NCI-H526 (cell line): ENCODE results near the gene CLCN7.
A peak's percentile ranks its signal among the peaks of the same experiment; 100 is the strongest.

Experiments used
- DNase-seq, 2 experiments: peaks; one replicate each; lab custom pipeline; 2025; lab: John Stamatoyannopoulos, UW

Gene CLCN7, protein sequence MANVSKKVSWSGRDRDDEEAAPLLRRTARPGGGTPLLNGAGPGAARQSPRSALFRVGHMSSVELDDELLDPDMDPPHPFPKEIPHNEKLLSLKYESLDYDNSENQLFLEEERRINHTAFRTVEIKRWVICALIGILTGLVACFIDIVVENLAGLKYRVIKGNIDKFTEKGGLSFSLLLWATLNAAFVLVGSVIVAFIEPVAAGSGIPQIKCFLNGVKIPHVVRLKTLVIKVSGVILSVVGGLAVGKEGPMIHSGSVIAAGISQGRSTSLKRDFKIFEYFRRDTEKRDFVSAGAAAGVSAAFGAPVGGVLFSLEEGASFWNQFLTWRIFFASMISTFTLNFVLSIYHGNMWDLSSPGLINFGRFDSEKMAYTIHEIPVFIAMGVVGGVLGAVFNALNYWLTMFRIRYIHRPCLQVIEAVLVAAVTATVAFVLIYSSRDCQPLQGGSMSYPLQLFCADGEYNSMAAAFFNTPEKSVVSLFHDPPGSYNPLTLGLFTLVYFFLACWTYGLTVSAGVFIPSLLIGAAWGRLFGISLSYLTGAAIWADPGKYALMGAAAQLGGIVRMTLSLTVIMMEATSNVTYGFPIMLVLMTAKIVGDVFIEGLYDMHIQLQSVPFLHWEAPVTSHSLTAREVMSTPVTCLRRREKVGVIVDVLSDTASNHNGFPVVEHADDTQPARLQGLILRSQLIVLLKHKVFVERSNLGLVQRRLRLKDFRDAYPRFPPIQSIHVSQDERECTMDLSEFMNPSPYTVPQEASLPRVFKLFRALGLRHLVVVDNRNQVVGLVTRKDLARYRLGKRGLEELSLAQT

DNA sequence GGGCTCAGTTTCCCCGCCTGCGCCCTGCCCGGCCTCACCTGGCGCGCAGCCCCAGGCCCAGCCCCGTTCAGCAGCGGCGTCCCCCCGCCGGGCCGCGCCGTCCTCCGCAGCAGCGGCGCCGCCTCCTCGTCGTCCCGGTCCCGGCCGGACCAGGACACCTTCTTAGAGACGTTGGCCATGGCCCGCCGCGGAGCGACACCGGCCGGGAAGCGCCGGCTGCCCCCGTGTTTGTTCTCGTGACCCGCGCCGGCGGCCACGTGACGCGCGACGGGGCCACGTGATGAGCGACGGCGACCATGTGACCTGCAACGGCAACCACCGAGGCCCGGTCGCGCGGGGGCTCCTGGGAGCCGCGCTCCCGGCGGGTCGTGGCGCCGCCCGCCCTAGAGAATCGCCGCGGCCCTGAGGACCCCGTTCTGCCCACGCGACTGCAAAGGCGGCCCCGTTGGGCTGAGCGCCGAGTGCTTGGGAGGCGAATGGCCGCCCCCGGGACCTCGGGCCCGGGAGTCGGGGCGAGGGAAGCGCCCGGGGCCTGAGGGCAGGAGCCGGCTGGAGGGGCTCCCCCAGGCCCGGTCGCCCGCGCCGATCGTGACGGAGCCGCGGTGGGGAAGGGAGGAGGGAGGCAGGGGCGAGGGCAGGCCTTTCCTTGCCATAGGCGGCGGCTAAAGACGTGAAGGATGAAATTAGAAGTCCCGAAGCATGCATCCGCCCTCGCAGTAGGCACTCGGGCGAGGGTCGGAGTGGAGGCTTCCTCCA is at the start of gene CLCN7:
TSS of gene CLCN7 (minus strand) at position 233 of the 756 bp plus-strand sequence. CDS start at position 179, 54 bp downstream.
- DNase-seq: peak in 1 of 2 experiments; percentile 82

DNA sequence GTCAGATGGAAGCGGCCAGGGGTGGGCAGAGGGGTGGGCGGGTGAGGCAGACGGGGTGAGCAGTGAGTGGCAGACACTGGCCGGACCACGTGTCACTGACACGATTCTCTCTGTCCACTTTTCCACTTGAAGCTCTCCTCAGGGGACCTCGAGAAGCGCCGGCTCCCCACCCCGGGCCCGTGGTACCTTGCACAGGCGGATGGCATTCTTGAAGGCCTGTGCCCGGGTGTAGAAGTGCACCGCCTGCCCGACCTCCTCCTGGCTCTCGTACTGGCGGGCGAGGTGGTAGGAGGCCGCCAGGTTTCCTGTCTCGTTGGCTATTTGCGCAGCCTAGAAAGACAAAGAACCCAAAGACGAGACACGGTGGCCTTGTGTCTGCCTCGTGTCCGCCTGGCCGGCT is 49.5 kb upstream of the CLCN7 start:
- no peak for DNase-seq

DNA sequence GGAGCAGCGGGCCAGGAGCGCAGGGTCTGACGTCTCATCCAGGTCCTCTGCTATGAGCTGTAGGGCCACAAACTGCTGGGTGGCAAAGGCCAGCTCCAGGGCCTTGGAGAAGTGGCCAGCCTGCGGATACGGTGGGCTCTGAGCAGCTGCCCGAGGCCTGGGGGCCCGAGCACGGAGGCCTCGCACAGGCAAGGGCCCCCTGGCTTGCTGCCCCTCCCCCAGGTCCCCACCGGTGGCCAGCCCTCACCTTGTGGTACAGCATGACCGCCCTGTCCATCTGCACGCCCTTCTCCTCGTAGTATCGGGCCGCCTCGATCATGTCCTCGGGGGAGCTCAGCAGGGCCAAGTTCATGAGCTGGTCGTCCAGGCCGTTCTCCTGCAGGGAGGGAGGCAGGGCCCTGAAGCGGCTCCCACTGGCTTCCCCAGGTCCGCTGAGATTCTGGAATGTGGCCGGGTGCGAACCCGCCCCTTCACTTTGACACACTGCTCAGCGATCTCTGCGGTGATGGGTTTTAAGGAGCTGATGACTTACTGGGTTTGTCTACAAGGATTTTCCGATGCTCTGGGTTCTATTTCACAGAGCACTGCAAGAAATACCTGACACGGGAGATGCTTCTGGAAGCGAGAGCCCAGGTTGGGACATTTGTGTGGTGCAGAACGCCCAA is 48.9 kb upstream of the CLCN7 start:
- no peak for DNase-seq

DNA sequence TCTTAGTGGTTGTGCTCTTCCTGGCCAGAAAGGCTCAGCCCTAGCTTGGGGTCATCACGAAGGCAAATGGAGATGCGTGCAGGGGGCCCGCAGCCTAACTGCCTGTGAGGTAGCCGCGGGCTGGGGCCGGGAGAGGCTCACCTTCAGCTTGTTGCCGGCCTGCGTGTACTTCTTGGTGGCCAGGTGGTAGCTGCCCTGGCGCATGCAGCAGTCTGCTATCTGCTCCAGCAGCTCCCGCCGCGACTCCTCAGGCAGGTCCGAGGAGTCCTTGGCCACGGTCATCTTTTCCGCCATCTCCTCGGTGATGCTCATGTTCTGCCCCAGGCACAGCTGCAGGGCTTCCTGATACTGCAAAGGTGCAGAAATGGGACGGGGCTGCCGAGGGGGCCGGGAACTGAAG is 45.6 kb upstream of the CLCN7 start:
- DNase-seq: no peak

DNA sequence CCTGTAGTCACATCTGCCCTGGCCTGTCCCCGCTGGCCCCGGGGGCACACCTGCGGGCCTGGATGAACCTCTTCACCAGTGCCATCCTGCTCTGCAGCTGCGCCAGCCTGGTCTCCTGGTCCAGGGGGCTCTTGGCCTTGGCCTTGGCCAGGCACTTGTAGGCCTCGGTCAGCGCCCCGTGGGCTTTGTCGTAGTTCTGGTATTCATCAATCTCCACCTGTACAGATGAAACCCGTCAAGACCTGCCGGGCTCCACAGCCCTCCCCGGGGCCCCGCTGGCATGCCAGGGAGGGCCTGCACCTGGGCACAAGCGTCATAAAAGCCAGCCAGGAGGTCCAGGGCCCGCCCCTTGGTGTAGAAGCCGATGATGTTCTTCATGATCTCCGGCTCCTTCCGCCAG is 45.0 kb upstream of the CLCN7 start:
- no peak for DNase-seq

DNA sequence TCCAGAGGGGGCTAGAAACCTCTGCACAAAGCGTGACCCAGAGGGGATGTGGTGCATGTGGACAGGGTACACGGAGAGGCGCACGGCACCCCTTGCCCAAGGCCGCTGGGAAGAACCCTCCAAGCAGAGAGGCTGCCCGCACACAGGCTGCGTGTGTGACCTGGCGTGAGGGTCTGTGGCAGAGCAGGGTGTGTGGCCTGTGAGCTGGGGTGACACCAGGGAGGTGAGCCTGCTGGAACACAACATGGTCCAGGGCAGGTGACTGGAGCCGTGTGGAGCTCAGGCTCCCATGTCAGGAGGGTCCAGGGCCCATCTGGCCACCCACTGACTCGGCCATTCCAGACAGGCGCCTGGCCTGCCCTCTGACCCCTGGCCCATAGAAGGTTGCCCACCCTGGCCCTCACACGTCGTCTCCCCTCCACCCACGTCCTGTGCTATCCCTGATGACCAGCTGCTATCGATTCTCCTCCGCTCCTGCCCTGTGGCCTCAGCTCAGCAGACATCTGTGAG is 43.9 kb upstream of the CLCN7 start:
- no peak for DNase-seq

DNA sequence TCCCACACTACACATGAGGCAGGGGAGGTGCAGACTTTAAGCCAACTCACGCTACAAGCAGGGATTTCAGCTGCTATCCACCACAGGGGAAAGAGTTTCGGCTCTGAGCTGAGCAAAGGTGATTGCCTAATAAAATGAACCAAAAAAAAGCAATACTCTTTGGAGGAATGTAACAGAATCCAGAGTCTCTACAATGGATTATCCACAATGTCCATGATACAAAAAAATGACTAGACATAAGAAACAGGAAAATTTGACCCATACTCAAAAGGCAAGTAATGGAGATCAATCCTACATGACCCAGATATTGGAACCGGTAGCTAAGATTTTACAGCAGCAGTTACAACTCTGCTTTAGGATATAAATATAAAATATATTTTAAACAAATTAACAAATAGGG is 39.7 kb upstream of the CLCN7 start:
- DNase-seq: no peak

DNA sequence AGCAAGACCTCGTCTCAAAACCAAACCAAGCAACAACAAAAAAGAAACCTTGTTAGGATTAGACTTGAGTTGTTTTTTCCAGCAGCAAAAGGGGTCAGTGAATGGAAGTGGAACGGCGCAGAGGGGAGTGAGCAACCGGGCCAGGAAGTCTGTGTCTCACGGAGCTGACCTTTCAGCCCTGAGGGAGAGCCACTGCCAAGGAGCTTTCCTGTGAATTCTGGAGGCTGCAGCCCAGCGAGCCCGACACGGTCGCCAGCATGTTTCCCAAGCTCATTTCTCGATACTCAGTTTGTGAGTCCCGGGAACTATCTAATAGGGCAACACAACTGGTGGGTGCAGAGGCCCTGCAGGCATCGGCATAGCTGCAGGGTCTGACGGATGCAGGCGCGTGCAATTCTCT is 37.9 kb upstream of the CLCN7 start:
- no peak for DNase-seq

DNA sequence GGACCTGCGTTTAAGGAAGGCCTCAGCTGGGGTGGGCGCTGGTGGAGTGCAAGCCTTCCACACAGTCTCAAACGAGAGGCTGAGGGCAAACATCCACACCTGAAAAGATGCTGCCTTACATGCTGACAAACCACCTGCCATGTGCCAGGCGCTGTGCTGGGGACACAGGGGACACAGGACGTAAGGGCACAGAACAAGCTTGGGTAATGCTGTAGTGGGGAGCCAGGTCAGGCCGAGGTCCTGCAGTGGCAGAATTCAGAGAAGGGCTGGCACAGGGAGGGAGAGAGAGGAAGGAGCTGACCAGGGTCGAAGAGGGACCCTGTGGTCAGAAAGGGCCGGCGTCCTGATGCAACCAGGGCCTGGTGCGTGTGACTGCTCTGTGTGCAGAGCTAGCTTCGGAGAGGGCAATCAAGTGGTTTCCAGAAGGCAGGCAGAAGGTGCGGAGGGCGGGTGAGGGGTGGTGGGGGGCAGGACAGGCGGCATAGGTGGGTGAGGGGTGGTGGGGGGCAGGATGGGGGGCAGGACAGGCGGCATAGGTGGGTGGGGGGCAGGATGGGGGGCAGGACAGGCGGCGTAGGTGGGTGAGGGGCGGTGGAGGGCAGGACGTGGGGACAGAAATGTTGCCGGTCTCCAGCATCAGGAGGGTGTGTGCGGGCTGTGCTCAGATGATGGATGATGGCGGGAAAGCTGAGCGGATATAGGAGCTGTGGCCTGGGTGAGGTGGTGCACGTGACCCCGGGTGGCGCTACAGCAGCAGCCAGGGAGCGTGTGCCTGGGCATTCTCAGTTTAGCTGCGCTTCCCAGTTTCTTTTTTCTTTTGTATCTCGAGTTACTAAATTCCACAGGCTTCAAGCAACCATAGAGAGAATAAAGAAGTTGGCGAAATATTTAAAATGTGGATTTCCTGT is 37.1 kb upstream of the CLCN7 start:
- DNase-seq: peak in 1 of 2 experiments; percentile 13

DNA sequence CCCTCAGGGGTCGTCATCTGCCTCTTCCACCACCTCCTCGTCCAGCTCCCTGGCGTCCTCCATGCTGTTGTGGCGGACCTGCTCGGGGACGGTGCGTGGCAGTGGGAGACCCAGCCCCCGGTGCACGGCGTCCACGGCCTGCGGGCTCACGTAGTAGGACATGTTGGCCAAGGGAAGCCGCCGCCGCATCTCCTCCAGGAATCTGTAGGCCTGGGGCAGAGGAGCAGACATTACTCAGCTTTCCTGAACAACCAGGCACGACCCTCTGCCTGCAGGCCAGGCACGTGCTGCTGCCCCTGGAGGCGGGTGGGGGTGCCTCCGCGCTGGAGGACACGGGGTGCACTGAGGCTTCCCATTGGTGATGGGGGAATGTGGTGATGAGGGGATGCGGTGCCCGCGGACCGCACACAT is 36.1 kb upstream of the CLCN7 start:
- no peak for DNase-seq

DNA sequence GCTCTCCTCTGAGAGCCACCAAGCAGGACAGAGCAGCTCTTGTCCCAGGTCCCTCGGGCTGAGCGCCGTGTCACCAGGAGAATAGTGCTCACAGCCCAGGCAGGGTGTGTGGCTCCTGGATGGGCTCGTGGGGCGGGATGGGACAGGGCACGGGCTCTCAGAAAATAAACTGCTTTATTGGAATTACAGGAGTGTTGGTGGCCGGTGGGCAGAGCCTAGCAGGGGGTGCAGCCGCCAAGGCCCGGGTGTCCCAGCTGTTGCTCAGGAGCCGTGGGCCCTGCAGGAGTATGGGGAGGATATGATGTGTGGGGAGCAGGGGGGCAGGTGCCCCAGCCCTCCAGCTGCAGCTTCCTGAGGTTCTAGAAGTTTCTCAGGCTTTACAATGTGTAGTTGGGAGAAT is 35.4 kb upstream of the CLCN7 start:
- DNase-seq: no peak

DNA sequence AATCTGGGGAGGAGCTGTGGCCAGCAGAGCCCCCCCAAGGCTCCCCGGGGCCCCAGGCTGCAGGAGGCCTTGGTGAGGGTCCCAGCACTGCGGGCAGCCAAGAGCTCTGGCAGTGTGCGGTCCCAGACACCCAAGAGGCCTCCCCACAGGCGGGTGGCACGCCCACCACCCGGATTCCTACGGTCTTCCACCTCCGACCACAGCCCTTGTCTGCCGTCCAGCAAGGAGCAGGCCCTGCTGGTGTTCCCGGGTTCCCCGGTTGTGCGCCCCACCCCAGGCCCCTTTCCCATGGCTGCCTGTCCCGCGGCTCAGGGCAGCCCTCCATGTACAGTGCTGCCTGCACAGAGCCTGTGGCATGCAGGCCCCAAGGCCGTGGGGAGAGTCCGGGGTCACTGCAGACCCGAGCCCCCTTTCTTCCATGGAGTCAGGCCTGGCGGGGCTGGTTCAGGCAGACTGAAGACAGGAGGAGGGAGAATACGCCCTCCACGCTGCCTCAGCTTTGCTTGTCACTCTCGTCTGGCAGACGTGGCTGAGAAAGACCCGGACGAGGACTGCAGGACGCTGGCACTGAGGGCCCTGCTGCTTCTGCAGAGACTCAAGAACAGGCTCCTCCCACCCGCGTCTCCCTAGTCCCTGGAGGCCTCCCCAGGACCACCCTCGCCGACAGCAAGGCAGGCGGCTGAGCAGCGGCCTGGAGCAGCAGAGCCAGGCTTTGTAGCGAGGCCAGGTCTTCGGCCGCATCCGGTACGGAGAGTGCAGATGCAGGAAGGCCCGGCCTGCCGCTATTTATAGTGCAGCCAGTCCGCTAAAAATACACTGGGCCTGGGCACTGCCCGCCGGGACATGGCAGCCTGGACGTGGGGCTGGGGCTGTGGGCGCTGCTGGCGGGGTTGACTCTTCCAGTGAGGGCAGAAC is 34.7 kb upstream of the CLCN7 start:
- DNase-seq: no peak

DNA sequence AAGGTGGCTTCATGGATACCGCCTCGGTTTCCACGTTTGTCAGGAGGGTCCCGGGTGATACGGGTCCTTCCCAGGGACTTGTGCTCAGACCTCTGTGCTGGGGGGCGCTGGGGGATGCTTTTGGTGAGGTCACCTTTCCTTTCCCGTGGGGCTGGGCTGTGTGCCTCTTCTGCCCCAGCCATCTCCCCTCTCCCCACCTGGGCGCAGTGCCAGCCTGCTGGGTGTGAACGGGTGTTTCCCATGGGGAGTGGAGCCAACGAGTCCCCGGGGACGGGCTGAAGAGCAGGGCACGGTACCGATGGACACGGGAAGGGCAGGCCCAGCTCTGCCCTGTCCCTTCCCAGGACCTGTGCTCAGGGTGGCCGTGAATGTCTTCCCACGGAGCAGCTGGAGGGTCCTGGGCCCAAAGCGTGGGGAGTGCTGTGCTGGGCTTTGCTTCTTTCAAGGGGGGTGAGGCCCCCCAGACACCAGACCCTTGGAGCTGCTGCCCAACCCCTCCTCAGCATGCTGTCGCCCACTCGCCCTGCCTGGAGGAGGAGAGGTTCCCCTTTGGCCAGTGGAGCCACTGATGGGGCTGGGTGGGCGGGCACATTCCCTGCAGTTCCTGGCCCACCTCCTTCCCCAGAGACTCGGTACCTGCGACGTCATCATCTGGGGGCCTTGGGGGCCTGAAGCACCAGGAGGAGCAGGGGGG is 33.8 kb upstream of the CLCN7 start:
- DNase-seq: no peak

DNA sequence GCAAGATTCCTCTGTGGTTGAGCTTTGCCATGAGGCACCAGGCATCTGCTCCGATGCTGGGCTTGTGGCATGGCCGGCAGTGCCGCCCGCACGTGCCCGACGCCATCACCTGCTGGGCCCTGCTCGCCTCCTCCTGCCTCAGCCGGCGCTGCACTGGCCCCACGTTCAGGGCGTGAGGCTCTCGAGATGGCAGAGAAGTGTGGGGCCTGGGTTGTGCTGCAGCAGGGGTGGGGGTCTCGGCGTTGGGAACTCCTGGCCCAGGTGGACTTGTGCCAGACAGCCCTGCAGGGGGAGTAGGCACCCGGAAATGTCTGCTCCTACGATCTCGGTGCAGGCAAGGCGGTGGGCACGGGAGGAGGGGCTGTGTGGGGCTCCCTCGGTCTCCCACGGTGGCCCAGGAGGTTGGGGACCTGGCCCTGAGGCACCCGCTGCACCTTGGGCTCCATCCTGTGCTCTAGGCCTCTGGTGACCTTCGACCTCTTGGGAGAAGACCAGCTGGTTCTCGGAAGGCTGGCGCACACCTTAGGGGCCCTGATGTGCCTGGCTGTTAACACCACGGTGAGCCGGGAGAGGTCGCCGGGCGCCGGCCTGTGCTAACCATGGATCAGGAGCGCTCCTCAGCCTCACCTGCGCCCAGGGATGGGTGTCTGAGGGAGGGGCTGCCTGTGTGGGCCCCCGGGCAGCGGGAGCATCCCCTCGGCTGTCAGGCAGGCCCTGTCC is 31.8 kb upstream of the CLCN7 start:
- no peak for DNase-seq

DNA sequence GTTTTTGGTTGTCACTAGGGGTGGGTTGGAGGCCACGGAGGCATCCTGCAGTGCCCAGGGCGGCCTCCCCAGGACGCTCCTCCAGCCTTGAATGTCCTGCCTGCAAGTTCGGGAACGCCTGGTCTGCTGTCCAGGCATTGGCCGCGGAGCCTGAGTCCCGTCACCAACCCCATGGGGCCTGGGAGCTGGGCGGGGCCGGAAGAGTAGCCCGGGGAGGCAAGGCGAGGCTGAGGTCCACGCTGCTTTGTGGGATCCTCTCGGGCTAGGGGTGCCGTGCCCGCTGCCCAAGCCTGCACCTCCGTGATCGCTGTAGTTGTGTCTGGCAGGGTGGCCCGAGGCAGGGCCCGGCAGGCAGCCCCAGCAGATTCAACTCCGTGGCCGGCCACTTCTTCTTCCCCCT is 31.1 kb upstream of the CLCN7 start:
- DNase-seq: no peak

DNA sequence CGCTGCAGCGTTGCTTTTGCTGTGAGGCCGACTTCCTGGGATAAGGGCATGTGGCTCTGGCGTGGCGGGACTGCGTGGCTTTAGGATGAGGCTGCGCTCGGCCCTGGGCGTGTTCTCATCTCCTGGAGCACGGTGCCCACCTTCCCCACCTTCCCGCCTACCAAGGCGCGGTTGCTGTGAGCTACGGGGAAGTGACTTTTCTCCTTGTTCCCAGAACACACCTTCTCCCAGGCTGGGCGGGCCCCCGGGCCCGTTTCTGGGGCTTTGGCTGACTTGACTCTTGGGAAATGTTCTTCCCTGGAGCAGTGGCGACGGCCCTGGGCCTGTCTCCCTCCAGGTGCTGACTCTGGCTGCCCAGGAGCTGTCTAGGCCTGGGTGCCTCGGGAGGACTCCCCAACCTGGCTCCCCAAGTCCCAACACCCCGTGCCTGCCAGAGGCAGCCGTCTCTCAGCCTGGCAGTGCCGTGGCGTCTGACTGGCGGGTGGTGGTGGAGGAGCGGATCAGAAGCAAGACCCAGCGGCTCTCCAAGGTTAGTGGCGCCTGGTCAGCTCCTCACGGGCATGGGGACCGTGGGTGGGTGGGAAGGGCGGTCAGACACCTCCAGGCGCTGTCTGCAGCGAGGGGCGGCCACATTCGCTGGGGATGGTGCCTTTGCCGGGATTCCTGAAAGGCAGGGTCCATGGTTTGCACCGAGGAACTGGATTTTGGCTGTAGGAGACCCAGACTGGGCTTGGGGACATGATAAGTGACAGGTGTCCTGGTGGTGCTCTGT is 30.4 kb upstream of the CLCN7 start:
- no peak for DNase-seq

DNA sequence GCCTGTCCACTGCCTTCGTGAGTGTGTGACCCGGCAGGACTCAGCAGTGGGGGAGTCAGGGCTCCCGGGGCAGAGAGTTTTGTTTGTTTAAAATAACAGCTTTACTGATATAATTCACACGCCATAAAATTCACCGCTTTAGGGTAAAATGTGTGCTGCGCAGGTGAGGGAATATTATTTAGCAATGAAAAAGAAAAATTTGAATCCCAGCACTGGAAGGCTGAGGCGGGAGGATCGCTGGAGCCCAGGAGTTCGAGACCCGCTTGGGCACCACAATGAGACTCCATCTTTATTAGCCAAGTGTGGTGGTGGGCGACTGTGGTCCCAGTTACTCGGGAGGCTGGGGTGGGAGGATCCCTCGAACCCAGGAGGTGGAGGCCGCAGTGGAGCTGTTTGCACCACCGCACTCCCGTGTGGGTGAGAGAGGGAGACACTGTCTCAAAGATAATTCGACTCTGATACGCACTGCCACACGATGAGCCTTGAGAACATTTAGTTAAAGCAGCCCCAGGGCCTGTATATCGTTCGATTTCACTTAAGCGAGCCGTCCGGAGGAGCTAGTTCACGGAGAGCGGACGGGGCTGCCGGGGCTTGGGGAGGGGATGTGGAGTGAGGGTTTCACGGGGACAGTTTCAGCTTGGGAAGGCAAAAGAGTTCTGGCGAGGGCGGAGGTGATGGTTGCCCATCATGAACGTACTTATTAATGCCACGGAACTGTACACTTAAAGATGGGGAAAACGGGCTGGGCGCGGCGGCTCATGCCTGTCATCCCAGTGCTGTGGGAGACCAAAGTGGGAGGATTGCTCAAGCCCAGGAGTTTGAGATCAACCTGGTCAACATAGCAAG is 28.5 kb upstream of the CLCN7 start:
- DNase-seq: no peak
